ENCODE data around the gene CR1L. TPM values are rescaled to one million over a fixed set of nuclear protein-coding genes. Genes with fewer than 3 reads are reported as not detected.

CR1L gene
- total and polyA plus RNA-seq, 2 of the 8 experiments (the other 6 are each of a cell fraction or from before 2014, with no cell fraction given) = 0.39 TPM; not detected in 1

DNA sequence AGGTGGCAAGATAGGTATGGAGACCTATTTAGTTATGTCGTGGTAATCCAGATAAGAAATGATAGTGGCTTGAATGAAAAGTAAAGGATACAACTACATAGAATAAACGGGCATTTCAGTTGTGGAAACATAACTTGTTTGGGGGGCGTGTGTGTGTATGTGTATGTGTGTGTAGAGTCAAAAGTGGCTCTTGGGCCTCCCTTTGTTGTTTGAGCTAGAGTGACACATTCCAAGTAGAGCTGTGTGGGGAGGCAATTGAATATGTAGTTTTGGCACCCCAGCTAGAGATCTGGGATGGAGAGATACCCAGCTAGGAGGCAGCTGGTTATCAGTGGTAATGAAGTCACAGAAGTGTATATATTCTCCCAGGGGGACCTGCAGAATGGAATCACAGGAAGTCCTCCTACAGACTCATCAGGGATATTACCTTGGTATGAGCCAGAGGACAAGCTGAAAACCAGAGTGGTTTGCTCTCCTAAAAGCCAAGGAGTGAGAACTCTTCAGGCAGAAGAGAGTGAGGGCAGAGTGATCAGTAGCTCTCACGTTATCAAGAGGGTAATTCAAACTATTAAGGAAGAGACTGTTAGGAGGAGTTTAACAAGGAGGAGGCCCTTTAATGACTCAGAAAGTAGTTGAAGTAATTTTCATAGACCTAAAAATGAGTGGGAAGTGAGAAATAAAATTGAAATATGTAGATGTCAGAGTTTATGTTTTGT, 5.1 kb downstream of the CR1L start:
- 0 out of 2 replicates have a peak overlapping the region, but pooled peaks have one; percentile 27 for H2BK20ac ChIP-seq (ENCODE audit: low read length)
- ChIA-PET POLR2A (ENCODE audit: partially characterized antibody) (no interaction called here), CTCF (ENCODE audit: partially characterized antibody) (interaction anchor here (1.1 to 3.2 kb wide), 5 partner anchors 9 to 85 kb away, joined by 3 to 9 read pairs (median 6); no protein-coding TSS in a partner anchor)
- no peaks in the 10 kb centered on the region for H3K36me3 ChIP-seq (ENCODE audit: control insufficient read depth in 2 of 4, insufficient read depth in 4 of 4, low read length in 3 of 4)
- H4K20me1 ChIP-seq (replicated peaks in 1 of 2; ENCODE audit: control insufficient read depth in 1 of 2, insufficient read depth in 2 of 2, low read length in 2 of 2) = no peaks in the 10 kb centered on the region
- H2AK5ac ChIP-seq (ENCODE audit: low read depth, low read length) = no peak overlapping the region
- no peaks in the 10 kb centered on the region for H3K27me3 ChIP-seq (replicated peaks in 1 of 4; ENCODE audit: control insufficient read depth in 3 of 4, extremely low read depth in 1 of 4, insufficient read depth in 3 of 4, low read length in 3 of 4)
- H3K9ac ChIP-seq (replicated peaks in 1 of 4; ENCODE audit: extremely low read depth in 1 of 4, low read depth in 3 of 4, low read length in 3 of 4) = no peak overlapping the region
- DNase-seq (ENCODE audit: low read depth in 1 of 2, low spot score in 2 of 2) = no peak
- H3K4me1 ChIP-seq (replicated peaks in 1 of 4; ENCODE audit: control insufficient read depth in 3 of 4, insufficient read depth in 4 of 4, low read length in 3 of 4) = no peaks in the 10 kb centered on the region
- no peaks in the 10 kb centered on the region for H3K23me2 ChIP-seq (ENCODE audit: low read depth, low read length)
- no peak overlapping the region for H4K91ac ChIP-seq (replicated peaks; ENCODE audit: insufficient read length, low read length)
- H4K5ac ChIP-seq (ENCODE audit: insufficient read length, low read depth, low read length) = no peak overlapping the region
- no peak overlapping the region for H2BK5ac ChIP-seq (ENCODE audit: low read depth, low read length)
- no peak overlapping the region for H3K56ac ChIP-seq (replicated peaks; ENCODE audit: insufficient read length, low read depth, low read length)
- H3K4me2 ChIP-seq (ENCODE audit: insufficient read depth in 1 of 2, low read depth in 2 of 2, low read length in 2 of 2) = no peak overlapping the region
- 83% methylated on average over 4 of the region's 4 CpGs; no CpG with 5 or more reads in 1 of the 2 experiments for WGBS, 2 experiments (ENCODE audit: extremely low coverage in 1 of 2, insufficient coverage in 1 of 2, insufficient read length in 1 of 2, insufficient replicate concordance in 2 of 2, low coverage in 1 of 2, low lambda C conversion rate in 2 of 2, missing lambda C conversion rate in 1 of 2)
- H4K8ac ChIP-seq (ENCODE audit: extremely low read depth, insufficient read depth, low read length) = no peak overlapping the region
- H3K4ac ChIP-seq (replicated peaks; ENCODE audit: insufficient read length, low read depth, low read length) = peak overlapping the region; percentile 21
- H3K27ac ChIP-seq (ENCODE audit: low read depth, low read length) = no peak overlapping the region
- H3K79me2 ChIP-seq (ENCODE audit: control insufficient read depth in 1 of 2, insufficient read depth in 2 of 2, low read length in 2 of 2) = no peaks in the 10 kb centered on the region
- H3K23ac ChIP-seq (ENCODE audit: insufficient read length) = no peak overlapping the region
- FAIRE-seq = no peak
- no peak overlapping the region for H3K4me3 ChIP-seq (ENCODE audit: extremely low read depth in 1 of 4, insufficient read depth in 2 of 4, low read depth in 3 of 4, low read length in 4 of 4)
- no peak overlapping the region for H3K14ac ChIP-seq (ENCODE audit: insufficient read length)
- H3K18ac ChIP-seq (ENCODE audit: extremely low read depth, low read length) = no peak overlapping the region
- H2BK15ac ChIP-seq (ENCODE audit: low read length) = no peak overlapping the region
- H2BK120ac ChIP-seq (replicated peaks; ENCODE audit: low read depth, low read length) = no peak overlapping the region
- no peaks in the 10 kb centered on the region for H3K79me1 ChIP-seq (ENCODE audit: low read depth, low read length)
- no peak overlapping the region for H2AFZ ChIP-seq (ENCODE audit: low read length)
- H2BK12ac ChIP-seq (ENCODE audit: low read depth, low read length) = no peak overlapping the region; the same call in 1 of the 2 replicates
- no peaks in the 10 kb centered on the region; a peak in 1 of 4 replicates for H3K9me3 ChIP-seq (ENCODE audit: insufficient read depth in 2 of 2, low read depth in 1 of 2, low read length in 1 of 2)
- TF ChIP-seq KDM5A (IDR thresholded peaks at IDR 0.05; ENCODE audit: low read length) (no peak), BRCA1 (IDR thresholded peaks at IDR 0.05; ENCODE audit: low read depth, low read length) (no peak), GTF2F1 (IDR thresholded peaks at IDR 0.05; ENCODE audit: borderline replicate concordance, low read depth, low read length) (no peak), NRF1 (IDR thresholded peaks at IDR 0.05; ENCODE audit: low read depth, low read length) (no peak), NANOG (IDR thresholded peaks at IDR 0.05; ENCODE audit: insufficient read depth, low read depth, low read length, poor library complexity, severe bottlenecking) (no peak), SP1 (IDR thresholded peaks at IDR 0.05; ENCODE audit: low read depth, low read length) (no peak), POLR2AphosphoS5 (IDR thresholded peaks at IDR 0.05; ENCODE audit: low read depth, low read length) (no peak), SUZ12 (IDR thresholded peaks at IDR 0.05; ENCODE audit: low read length) (no peak)
- TF ChIP-seq, protein P1, sequence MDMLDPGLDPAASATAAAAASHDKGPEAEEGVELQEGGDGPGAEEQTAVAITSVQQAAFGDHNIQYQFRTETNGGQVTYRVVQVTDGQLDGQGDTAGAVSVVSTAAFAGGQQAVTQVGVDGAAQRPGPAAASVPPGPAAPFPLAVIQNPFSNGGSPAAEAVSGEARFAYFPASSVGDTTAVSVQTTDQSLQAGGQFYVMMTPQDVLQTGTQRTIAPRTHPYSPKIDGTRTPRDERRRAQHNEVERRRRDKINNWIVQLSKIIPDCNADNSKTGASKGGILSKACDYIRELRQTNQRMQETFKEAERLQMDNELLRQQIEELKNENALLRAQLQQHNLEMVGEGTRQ (IDR thresholded peaks at IDR 0.05; ENCODE audit: low read length) = no peak
- TF ChIP-seq, protein P2, sequence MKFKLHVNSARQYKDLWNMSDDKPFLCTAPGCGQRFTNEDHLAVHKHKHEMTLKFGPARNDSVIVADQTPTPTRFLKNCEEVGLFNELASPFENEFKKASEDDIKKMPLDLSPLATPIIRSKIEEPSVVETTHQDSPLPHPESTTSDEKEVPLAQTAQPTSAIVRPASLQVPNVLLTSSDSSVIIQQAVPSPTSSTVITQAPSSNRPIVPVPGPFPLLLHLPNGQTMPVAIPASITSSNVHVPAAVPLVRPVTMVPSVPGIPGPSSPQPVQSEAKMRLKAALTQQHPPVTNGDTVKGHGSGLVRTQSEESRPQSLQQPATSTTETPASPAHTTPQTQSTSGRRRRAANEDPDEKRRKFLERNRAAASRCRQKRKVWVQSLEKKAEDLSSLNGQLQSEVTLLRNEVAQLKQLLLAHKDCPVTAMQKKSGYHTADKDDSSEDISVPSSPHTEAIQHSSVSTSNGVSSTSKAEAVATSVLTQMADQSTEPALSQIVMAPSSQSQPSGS (IDR thresholded peaks at IDR 0.05; ENCODE audit: low read length) = no peak
